ENCODE measurements around the gene LRFN5. TPM values are rescaled to one million over a fixed set of nuclear protein-coding genes. Genes with fewer than 3 reads are reported as not detected.
"Not testable (repeated sequence)": the region's sequence is repeated elsewhere in the genome, so short reads cannot be mapped to it uniquely, and the experiment has no call there.

Gene LRFN5
- total RNA-seq, 1 experiment from 2014 or later = 1.3 TPM

GRCh38 chr14:41750575-41750974 is 143.9 kb downstream of the LRFN5 start:
- not testable (repeated sequence) for H2AK5ac ChIP-seq (ENCODE audit: insufficient read length, low read length); DNase-seq; H2AFZ ChIP-seq (ENCODE audit: low read length)

More at GRCh38 chr14:41750575-41750974, 143.9 kb downstream of the LRFN5 start:
- not testable (repeated sequence) for H3K14ac ChIP-seq (ENCODE audit: insufficient read depth, low read length); H2BK20ac ChIP-seq (ENCODE audit: low read depth, low read length, poor library complexity, severe bottlenecking); H4K91ac ChIP-seq (ENCODE audit: insufficient read length, low read depth, low read length); H3K9me3 ChIP-seq (ENCODE audit: control insufficient read depth, low read depth, low read length); H2BK15ac ChIP-seq (ENCODE audit: low read depth, low read length); H3K9me3 Mint-ChIP-seq; H4K8ac ChIP-seq (replicated peaks; ENCODE audit: insufficient read length, low read depth, low read length); H3K4me1 ChIP-seq (ENCODE audit: insufficient read depth, low read length); H3T11ph ChIP-seq (ENCODE audit: low read length); H4K5ac ChIP-seq (ENCODE audit: insufficient read length, low read depth, low read length); H3K27me3 Mint-ChIP-seq (ENCODE audit: low read depth); H3K9ac ChIP-seq (ENCODE audit: extremely low read depth, insufficient read length, low read length); H3K36me3 Mint-ChIP-seq (ENCODE audit: insufficient read depth in 1 of 3, low read depth in 3 of 3); H3K4me2 ChIP-seq (ENCODE audit: insufficient read depth, insufficient read length, low read length); H3K56ac ChIP-seq (ENCODE audit: insufficient read length, low read depth, low read length); H3K23ac ChIP-seq (ENCODE audit: insufficient read length, low read depth, low read length); H3K27ac Mint-ChIP-seq; H3K4me1 Mint-ChIP-seq; H3K4ac ChIP-seq (ENCODE audit: low read depth, low read length); H2BK120ac ChIP-seq (ENCODE audit: low read depth, low read length, poor library complexity, severe bottlenecking); H3K4me3 Mint-ChIP-seq; H2BK5ac ChIP-seq (ENCODE audit: insufficient read length, low read length); H2BK12ac ChIP-seq (ENCODE audit: insufficient read length, low read depth, low read length); H3K79me1 ChIP-seq (ENCODE audit: insufficient read depth, low read depth, low read length, poor library complexity, severe bottlenecking); H3K27me3 ChIP-seq (ENCODE audit: insufficient read depth, low read length); H3K79me2 ChIP-seq (ENCODE audit: insufficient read depth, low read length); H3K18ac ChIP-seq (ENCODE audit: insufficient read length, low read depth, low read length); H3K27ac ChIP-seq (ENCODE audit: insufficient read length, low read depth, low read length); H3K23me2 ChIP-seq (ENCODE audit: insufficient read length, low read depth, low read length, poor library complexity, severe bottlenecking); H4K20me1 ChIP-seq (ENCODE audit: control insufficient read depth, insufficient read depth, insufficient read length)
- WGBS (ENCODE audit: extremely low coverage, insufficient read length, low lambda C conversion rate) = no CpG with 5 or more reads among the region's 4 CpGs
- TF ChIP-seq CTCF (conservative IDR thresholded peaks at IDR 0.05) = peak; percentile 42
